Stimulated activated CD8-positive, alpha-beta memory T cell treated with anti-CD3 and anti-CD28 coated beads, Interleukin-12 subunit alpha, Interleukin-12 subunit beta, amount 100 ng/mL, for 1 hour (primary cell): ENCODE results near the gene APOL1.
A peak's percentile ranks its signal among the peaks of the same experiment; 100 is the strongest.
"Not testable (repeated sequence)": the region's sequence is repeated elsewhere in the genome, so short reads cannot be mapped to it uniquely, and the experiment has no call there.

Experiments
- DNase-seq: peaks from one replicate; pipeline ENCODE4 v3.0.0-alpha.2; 2020; ENCODE audit warnings: low read depth

The APOL1 gene, protein sequence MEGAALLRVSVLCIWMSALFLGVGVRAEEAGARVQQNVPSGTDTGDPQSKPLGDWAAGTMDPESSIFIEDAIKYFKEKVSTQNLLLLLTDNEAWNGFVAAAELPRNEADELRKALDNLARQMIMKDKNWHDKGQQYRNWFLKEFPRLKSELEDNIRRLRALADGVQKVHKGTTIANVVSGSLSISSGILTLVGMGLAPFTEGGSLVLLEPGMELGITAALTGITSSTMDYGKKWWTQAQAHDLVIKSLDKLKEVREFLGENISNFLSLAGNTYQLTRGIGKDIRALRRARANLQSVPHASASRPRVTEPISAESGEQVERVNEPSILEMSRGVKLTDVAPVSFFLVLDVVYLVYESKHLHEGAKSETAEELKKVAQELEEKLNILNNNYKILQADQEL

DNA sequence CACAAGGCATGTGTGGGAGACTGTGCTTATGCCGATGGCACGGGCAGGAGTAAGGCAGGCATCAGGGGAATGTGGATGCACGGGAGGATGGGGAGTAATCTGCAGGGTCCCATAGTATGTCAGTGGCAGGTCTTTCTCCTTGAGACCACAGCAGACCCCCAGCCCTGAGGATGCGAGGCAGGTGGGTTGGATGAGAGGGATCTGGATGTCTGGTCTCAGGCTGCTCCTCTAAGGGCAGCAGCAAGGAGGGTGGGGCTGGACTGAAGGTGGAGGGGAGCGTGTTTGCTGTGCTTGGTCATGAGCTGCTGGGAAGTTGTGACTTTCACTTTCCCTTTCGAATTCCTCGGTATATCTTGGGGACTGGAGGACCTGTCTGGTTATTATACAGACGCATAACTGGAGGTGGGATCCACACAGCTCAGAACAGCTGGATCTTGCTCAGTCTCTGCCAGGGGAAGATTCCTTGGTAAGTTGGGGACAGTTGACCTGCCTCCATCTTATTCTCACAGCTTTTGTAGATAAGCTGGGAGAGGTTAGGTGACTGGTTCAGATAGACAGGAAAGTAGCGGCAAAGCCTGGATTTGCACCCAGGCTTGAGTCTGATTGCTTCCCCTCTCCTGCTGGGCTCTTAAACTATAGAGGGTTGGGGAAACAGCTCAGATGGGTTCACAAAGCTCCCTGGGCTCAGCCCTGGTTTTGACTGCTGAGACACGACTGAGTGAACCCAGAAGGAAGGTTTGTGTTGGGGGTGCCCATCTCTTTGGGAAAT, at the start of gene APOL1:
Gene APOL1, plus strand, starts transcription at position 380 of the 769 bp plus-strand sequence. CDS start 1,823 bp downstream, outside the sequence.
- DNase-seq, result peak; percentile 21

DNA sequence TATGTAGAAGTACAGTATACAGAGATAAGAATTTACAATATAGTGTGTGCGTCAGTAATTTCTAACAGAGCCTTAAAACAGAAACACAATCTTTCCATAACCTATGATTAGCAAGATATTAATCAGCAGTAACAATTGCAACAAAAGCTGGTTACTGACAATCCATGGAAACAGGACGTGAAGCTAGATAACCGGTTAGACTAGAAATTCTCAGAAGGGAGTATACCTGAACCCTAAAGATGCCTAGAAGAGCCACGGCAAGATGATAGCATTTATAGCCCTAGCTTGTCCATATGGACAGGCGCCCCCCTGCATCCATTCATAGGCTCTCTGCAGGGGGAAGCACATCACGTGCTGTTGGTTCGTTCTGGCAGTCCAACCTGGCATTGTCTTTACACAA, 49.5 kb upstream of the APOL1 start:
- DNase-seq, result not testable (repeated sequence)

DNA sequence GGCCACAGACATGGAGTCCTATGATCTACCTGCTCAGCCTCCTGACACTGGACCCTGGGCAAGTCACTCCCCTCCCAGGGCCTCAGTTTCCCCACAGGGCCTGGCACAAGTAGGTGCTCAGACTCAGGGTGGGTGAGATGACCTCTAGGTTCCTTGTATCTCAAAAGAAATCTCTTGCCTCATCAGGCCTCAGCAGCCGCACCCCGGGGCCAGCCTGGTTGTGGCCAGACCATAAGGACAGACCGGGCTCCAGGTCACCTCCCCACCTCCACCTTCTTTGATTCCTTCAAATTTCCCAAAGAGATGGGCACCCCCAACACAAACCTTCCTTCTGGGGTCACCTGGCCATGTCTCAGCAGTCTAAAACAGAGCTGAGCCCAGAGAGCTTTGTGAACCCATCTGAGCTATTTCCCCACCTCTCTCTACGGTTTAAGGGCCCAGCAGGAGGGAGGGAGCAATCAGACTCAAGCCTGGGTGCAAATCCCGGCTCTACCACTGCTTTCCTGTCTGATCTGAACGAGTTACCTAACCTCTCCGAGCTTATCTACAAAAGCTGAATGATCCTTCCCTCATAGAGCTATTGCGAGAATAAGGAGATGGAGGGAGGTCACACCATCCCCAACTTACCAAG, 48.8 kb upstream of the APOL1 start:
- no peak for DNase-seq

DNA sequence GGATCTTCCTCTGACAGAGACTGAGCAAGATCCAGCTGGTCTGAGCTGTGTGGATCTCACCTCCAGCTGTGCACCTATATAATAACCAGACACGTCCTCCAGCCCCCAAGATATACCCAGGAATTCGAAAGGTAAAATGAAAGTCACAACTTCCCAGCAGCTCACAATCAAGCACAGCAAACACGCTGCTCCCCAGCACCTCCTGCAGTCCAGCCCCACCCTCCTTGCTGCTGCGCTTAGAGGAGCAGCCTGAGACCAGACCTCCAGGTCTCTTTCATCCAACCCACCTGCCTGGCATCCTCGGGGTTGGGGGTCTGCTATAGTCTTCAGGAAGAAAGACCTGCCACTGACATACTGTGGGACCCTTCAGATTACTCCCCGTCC, 48.3 kb upstream of the APOL1 start:
- no peak for DNase-seq

DNA sequence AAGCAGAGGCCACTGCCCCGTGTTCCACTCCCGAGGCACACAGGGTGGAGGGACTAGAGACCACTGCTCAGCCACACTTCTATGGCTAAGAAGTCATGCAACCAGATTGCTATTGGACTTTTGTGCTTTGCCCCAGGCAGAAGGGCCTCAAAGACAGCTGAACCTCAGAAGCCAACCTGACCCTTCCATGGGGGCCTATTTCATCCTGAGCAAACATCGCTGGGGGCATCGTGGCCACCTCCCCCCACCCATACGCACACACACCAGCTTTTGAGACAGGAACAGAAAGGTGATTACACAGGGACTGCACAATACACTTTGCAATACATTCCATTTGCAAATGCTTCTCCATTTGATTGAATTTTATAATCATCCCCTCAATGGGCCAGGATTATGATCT, 47.4 kb upstream of the APOL1 start:
- DNase-seq, result not testable (repeated sequence)

DNA sequence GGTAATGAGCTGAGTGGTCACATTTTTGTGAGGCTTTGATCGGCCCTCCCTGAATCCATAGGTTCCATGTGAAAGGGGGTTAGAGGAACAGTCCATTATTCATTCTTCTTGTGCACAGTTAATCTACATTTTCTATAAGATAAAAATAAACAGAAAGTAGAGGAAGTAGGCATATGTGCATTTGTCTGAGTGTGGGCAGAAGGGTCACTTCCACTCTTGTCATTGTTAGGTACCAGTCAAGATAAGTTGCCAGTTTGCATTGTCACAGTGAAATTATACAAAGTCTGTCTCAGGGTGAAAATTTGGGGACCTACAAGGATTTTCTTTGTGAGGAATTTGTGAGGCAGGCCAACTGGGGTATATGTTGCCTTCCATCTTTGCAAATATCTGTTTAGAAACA, 46.7 kb upstream of the APOL1 start:
- DNase-seq, result no peak

DNA sequence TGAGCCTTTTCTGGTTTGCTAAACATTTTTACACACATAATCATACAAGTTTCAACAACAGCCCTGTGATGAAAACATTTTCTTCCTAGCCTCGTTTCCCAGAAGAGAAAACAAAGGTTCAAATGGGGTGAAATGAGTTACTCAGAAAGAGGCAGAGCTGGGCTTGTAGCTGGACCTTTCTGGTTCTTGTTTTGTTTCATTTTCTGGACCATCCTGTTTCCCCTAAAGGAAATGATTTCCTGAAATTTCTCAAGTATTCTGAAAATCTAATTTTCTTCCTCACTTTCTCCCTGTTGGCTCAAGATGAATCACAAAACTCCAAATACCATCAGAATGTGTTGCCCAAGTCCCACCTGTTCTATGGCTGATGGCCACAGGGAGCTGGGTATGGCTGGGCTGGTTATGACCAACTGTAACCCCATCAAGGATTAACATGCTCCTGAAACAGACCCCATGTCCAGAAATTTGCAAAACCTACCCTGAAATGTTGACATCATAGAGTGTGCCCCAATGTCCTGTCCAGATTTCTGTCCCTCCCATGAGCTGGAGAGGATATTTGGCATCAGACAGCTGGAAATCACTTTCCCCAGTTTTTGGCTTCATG, 44.7 kb upstream of the APOL1 start:
- DNase-seq, result no peak

DNA sequence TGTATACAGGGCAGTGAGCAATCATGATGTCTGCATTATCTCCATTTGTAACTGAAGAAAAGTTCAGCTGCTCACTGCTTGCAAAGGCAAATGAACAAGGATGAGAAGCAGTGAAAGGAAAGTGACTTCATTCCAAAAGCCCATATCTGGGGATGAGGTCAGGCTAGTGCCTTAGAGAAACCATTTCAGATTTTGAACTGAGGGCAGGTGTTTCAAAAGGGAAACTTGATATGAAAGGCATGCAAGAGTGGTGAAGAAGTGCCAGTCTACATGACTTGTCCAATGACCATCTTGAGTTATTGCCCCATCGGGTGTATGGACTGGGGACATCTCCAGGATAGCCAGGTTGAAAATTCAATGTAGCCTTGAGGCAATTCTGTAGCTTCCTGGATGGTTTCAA, 44.0 kb upstream of the APOL1 start:
- DNase-seq, result no peak

DNA sequence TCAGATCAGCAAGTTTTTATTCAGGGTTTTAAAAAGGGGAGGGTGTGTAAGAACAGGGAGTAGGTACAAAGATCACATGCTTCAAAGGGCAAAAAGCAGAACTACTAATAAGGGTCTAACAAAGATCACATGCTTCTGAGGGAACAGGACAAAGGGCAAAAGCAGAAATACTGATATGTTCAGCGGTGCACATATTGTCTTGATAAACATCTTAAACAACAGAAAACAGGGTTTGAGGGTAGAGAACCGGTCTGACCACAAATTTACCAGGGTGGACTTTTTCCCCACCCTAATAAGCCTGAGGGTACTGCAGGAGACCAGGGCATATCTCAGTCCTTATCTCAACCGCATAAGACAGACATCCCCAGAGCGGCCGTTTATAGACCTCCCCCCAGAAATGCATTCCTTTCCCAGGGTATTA, 43.4 kb upstream of the APOL1 start:
- not testable (repeated sequence) for DNase-seq

DNA sequence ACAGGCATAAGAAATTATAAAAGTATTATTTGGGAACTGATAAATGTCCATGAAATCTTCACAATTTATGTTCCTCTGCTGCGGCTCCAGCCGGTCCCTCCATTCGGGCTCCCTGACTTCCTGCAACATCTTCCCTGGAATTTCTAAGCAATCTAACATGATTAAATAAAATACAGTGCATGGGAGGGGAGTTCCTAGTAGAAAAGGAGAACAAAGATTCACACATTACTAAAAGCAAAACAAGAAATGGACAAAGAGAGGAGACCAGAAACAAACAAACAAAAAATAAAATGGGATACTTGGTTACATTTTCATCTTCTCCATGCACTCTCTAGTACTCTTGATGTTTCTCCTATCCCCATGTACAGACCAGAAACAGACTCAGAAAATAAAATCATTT, 42.7 kb upstream of the APOL1 start:
- no peak for DNase-seq

DNA sequence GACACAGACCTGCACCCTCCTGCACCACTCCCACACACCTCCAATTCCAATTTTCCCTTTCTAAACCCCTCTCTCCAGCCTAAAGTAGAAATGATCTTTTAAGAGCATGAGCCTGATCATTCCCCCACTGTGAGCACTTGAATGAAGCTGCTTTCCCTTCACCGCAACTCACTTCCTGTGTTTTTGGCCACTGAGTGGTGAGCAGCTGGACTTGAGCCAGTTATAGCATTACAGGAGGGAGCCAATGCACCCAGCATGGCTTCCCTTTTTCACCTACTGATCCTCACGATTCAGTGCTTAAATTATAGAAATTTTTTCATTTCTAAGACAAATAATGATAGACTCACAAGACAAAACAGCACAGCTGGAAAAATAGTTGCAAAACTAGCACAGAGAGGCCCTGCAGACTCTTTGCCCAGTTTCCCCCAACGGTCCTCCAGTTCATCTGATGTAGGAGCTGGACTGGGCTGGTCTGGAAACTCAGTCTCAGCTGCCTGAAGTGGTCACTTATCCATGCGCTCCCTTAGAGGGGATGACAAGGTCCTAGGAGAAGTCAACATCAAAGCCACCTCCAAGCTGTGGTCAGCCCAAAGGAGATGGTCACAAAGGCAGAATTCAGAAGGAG, 41.6 kb upstream of the APOL1 start:
- no peak for DNase-seq

DNA sequence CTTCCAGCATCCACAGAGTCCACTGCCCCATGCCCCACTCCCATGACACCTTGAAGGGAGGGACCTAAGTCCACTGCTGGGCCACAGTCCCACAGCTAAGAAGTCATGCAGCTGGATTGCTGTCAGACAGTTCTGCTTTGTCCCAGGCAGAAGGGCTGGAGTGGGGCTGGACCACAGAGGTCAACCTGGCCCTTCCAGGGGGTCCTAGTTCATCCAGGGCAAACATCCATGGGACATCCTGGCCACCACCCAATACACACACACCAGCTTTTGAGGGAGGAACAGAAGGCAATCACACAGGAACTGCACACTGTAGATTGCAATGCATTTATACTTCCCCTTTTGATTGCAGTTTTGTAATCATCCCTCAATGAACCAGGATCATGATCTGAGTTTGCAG, 40.0 kb upstream of the APOL1 start:
- no peak for DNase-seq

DNA sequence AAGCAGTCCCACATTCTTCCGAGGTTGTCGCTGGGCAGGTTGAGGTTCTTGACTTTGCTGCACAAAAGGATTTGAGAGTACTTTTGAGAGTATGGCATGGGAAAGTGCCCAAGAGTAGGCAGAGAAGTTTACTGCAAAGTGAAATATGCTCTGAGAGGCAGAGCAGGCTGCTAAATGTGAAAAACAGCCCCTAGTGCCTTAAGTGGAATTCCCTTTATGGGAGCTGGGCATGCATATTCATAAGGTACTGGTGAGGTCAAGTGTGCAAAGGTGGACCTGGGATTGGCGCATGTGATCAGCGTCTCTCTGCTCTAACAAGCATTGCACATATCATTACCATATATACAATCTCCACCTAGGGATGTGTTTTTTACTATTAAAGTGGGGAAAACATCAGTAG, 39.3 kb upstream of the APOL1 start:
- no peak for DNase-seq

DNA sequence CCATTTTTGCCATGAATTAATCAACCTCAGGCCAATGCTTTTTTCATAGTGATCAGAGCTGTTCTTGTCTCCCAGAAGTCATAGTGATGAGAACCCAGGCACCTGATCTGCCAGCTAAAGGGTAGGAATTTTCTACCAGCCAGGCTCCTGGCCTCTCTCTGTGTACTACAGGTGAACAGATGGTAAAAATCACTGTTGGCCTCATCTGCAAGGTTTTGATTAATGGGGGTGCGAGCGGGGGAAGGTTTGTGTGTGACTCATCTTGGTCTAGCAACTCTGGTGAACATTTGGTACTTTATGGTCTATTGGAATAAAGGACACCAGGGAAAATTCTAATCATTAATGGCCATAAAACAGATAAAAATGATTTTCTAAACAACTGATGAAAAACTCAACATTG, 37.0 kb upstream of the APOL1 start:
- DNase-seq, result no peak

DNA sequence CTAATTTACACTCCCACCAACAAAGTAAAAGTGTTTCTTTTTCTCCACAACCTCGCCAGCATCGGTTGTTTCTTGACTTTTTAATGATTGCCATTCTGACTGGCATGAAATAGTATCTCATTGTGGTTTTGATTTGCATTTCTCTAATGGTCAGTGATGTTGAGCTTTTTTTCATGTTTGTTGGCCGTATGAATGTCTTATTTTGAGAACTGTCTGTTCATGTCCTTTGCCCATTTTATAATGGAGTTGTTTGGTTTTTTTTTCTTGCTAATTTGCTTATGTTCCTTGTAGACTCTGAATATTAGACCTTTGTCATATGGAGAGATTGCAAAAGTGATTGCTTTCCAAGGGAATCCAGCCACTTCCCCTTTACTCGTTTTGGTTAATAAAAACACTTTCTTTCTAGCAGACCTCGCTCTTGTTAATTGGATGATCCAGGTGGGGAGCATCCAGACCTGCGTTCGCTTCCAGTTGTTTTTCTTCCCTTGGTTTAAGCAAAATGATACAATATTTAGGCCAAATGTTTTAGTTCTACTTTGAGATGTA, 34.2 kb upstream of the APOL1 start:
- DNase-seq, result no peak

DNA sequence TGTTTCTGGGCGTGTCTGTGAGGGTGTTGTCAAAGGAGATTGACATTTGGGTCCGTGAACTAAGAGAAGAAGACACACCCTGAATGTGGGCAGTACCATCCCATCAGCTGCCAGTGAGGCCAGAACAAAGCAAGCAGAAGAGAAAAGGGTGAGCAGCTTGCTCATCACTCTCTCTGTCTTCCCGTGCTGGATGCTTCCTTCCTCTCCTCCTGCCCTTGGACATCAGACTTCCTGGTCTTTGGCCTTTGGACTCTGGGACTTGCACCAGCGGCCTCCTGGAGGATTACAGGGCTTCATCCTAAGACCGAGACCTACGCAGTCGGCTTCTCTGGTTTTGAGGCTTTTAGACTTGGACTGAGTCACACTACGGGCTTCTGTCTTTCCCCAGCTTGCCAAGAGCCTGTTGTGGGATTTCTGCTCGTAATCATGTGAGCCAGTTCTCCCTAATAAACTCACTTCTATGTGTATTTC, 32.4 kb upstream of the APOL1 start:
- DNase-seq, result no peak

DNA sequence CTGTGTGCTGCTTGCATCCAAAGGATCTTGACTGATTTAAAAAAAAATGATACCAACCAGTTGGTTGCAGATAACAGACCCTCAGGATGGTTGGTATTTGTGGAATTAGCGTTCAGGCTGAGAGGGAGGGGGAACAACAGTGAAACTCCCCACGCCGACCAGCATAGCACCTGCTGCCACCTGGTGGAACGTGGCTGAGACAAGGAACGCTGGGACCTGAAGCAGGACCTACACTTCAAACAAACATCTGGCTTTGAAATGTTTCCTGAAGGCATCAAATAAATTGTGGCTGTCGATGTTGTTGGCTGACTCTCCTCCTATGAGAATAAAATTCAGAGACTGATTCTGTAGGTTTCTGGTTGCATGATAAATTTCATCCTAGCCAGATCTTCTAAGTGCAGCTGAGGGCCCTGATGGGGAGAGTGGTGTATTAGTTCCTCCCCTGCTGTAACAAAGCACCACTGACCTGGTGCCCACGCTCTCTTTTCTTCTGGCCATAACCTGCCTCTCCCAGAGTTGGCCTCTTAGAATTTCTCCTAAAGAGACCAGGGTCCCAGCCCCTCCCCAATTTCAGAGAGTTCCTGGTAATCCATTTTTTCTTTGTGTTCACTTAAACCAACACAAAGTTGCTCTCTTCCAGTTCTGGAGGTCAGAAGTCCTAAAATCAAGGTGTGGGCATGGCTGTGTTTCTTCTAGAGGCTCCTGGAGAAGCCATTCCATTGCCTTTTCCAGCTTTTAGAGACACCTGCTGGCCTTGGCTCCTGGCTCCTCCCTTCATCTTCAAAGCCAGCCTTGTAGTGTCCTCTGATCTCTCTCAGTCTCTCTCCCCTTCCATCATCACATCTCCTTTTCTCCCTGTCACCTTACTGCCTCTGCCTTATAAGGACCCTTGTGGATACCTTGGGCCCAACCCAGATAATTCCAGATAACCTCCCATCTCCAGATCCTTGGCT, 30.9 kb upstream of the APOL1 start:
- DNase-seq, result peak; percentile 19

DNA sequence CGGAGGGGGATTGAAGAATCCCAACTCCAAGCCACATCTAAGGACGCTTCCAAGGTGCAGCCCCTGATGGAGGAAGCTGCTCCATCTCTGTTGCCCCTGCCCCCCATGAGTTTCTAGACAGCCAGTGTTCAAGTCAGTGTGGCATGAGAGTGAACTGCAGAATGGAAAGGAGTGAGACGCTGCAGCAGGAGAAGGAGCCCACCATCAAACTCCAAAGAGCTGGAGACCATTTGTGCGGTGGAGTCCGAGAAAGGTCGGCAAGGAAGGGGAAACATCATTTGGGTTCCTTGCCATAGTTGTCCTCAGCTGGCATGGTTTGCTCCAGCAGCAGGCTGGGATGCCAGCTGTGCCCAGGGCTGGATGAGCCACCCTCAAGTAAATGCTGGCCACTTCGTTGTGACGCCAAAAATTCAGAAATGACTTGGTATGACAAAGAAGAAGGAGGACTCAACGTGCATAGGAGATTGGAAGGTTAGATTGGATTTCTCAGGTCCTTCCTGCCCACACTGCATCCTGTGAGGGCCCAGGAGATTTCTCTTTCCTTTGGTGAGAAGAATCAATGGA, 30.0 kb upstream of the APOL1 start:
- DNase-seq, result no peak

DNA sequence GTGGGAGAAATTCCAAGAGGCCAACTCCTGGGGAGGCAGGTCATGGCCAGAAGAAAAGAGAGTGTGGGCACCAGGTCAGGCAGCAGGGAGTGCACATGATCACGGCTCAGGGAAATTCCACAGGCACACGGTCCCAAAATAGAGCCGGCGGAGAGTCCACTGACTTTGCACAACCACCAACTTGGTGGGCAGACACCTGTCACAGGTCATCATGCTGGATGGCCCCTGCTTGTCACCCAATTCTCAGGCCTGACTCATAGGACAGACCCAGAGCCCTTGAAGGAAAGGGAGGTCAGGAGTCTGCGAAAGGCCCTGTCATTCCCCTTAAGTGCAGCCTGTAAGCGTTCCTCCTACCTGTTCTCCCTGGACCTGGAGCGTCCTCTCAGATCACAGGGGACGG, 29.4 kb upstream of the APOL1 start:
- DNase-seq, result no peak

DNA sequence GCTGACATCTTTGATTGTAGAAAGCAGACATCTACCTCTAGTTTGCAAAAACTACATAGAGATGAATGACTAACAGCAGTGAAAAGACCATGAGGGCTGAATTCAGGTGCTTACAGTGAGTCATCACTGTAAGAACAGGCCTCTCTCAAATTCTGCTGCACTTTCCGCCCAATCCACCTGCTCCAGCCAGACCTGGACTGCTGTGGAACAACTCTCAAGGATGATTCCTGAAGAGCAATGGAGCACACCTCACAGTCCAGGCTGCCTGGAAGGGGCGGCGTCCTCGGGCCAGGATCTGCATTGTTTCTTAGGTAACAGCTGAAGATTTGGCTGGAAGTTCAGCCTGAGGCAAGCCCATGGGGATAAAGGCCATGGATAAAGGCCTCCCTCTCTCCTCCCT, 28.7 kb upstream of the APOL1 start:
- no peak for DNase-seq
